HepG2 (cell line): ENCODE measurements around the gene ZBTB26. TPM values are rescaled to one million over a fixed set of nuclear protein-coding genes. Genes with fewer than 3 reads are reported as not detected.

Source experiments
- ATF1 ChIP-seq: IDR thresholded peaks from 2 replicates; pipeline ENCODE4 v1.6.1; 2016; ENCODE audit warnings: mild to moderate bottlenecking, control low read depth
- HINFP ChIP-seq: sonication (generic); formaldehyde crosslinking; IDR thresholded peaks from 2 replicates; pipeline ENCODE4 v1.4.0; 2020; ENCODE audit warnings: low read depth, mild to moderate bottlenecking, missing genetic modification reagents
- ISX ChIP-seq: sonication (generic); formaldehyde crosslinking; conservative IDR thresholded peaks from 2 replicates; pipeline ENCODE4 v1.5.0; 2020; ENCODE audit warnings: missing genetic modification reagents
- MED1 ChIP-seq: sonication (generic); formaldehyde crosslinking; IDR thresholded peaks from 2 replicates; pipeline ENCODE4 v1.4.0; 2020; ENCODE audit warnings: missing genetic modification reagents
- POGZ ChIP-seq: sonication (generic); formaldehyde crosslinking; IDR thresholded peaks from 2 replicates; pipeline ENCODE4 v1.4.0; 2020; ENCODE audit warnings: mild to moderate bottlenecking, missing genetic modification reagents
- RNF219 ChIP-seq: sonication (generic); formaldehyde crosslinking; IDR thresholded peaks from 2 replicates; pipeline ENCODE4 v1.5.0; 2020; ENCODE audit warnings: mild to moderate bottlenecking, missing genetic modification reagents
- SIN3A ChIP-seq: IDR thresholded peaks from 2 replicates; pipeline ENCODE4 v1.6.1; 2011; ENCODE audit warnings: low read depth, mild to moderate bottlenecking, control low read depth, low read length, borderline replicate concordance
- SRSF9 ChIP-seq: fragments of 200-400 bp; formaldehyde crosslinking; IDR thresholded peaks from 2 replicates; pipeline ENCODE4 v1.6.1; 2018; ENCODE audit warnings: borderline replicate concordance, mild to moderate bottlenecking, low read depth, low read length; ENCODE audit not compliant: insufficient read depth, poor library complexity, severe bottlenecking
- ZBTB20 ChIP-seq: sonication (generic); formaldehyde crosslinking; IDR thresholded peaks from 2 replicates; pipeline ENCODE4 v1.8.1; 2023; ENCODE audit warnings: missing genetic modification reagents, low read depth, mild to moderate bottlenecking, borderline replicate concordance
- ZBTB4 ChIP-seq: sonication (generic); formaldehyde crosslinking; IDR thresholded peaks from 2 replicates; pipeline ENCODE4 v1.4.0; 2020; ENCODE audit warnings: missing genetic modification reagents, mild to moderate bottlenecking, borderline replicate concordance
- ZC3H4 ChIP-seq: sonication (generic); formaldehyde crosslinking; IDR thresholded peaks from 2 replicates; pipeline ENCODE4 v1.4.0; 2020; ENCODE audit warnings: missing genetic modification reagents, borderline replicate concordance
- ZFP1 ChIP-seq: IDR thresholded peaks from 2 replicates; pipeline ENCODE4 v1.6.1; 2016
- ZFP37 ChIP-seq: sonication (generic); formaldehyde crosslinking; IDR thresholded peaks from 2 replicates; pipeline ENCODE4 v1.4.0; 2020; ENCODE audit warnings: missing genetic modification reagents, borderline replicate concordance
- ZKSCAN5 ChIP-seq: sonication (generic); formaldehyde crosslinking; IDR thresholded peaks from 2 replicates; pipeline ENCODE4 v1.5.1; 2020; ENCODE audit warnings: mild to moderate bottlenecking, missing genetic modification reagents
- ZNF230 ChIP-seq: sonication (generic); formaldehyde crosslinking; IDR thresholded peaks from 2 replicates; pipeline ENCODE4 v1.4.0; 2020; ENCODE audit warnings: mild to moderate bottlenecking, missing genetic modification reagents
- ZNF253 ChIP-seq: sonication (generic); formaldehyde crosslinking; IDR thresholded peaks from 2 replicates; pipeline ENCODE4 v1.8.0; 2022; ENCODE audit warnings: mild to moderate bottlenecking, missing genetic modification reagents, borderline replicate concordance
- ZNF414 ChIP-seq: sonication (generic); formaldehyde crosslinking; IDR thresholded peaks from 2 replicates; pipeline ENCODE4 v1.5.0; 2020; ENCODE audit warnings: missing genetic modification reagents
- ZNF431 ChIP-seq: sonication (generic); formaldehyde crosslinking; IDR thresholded peaks from 2 replicates; pipeline ENCODE4 v1.9.0; 2022; ENCODE audit warnings: missing genetic modification reagents, low read depth, mild to moderate bottlenecking, borderline replicate concordance
- ZNF563 ChIP-seq: sonication (generic); formaldehyde crosslinking; IDR thresholded peaks from 2 replicates; pipeline ENCODE4 v1.8.0; 2022; ENCODE audit warnings: mild to moderate bottlenecking, moderate library complexity, missing genetic modification reagents
- ZNF577 ChIP-seq: sonication (generic); formaldehyde crosslinking; IDR thresholded peaks from 2 replicates; pipeline ENCODE4 v1.4.0; 2020; ENCODE audit warnings: mild to moderate bottlenecking, low read depth, missing genetic modification reagents, borderline replicate concordance
- ZNF7 ChIP-seq: IDR thresholded peaks from 2 replicates; pipeline ENCODE4 v1.6.1; 2016; ENCODE audit warnings: missing biosample characterization, missing genetic modification reagents
- polyA plus RNA-seq, 8 experiments: library from polyadenylated mRNA; depleted of rRNA in 3 of 8; stranded (reverse) in 7 of 8; unstranded in 1 of 8; fragments of >200 nt; fragmentation: Illumina TruSeq in 4 of 8; extraction: Trizol in 4 of 8; gene quantifications; 2 replicates each; pipeline versions ENCODE4 v1.2.1 to v1.2.3, GENCODE V29; 2011 to 2016; ENCODE audit warnings: low read depth in 4 of 8, missing spikeins in 1 of 8, mixed read lengths in 1 of 8; ENCODE audit not compliant: insufficient read depth in 1 of 8
- total RNA-seq, 5 experiments: library from RNA; depleted of rRNA; stranded (reverse); fragments of >200 nt; fragmentation: Illumina TruSeq; extraction: Trizol; gene quantifications; 2 replicates each; pipeline ENCODE4 v1.2.3, GENCODE V29; 2016; ENCODE audit warnings: low read depth in 1 of 5

Gene ZBTB26
- total and polyA plus RNA-seq, 2 of the 13 experiments (the other 11 are each of a cell fraction or from before 2014, with no cell fraction given): 4.5 to 8.6 TPM

- TF ChIP-seq ZBTB4 (no peak), ZFP1 (CRISPR knock-in tag) (no peak), ZNF577 (CRISPR knock-in tag) (no peak), ZKSCAN5 (CRISPR knock-in tag) (no peak), ZFP37 (CRISPR knock-in tag) (no peak), POGZ (peak; percentile 75), ZNF431 (no peak), RNF219 (CRISPR knock-in tag) (no peak), ZBTB20 (CRISPR knock-in tag) (no peak), ISX (CRISPR knock-in tag) (0 out of 2 replicates have a peak, but pooled peaks have one; percentile 3), ATF1 (peak; percentile 44; the same call in 1 of the 2 replicates), ZNF230 (CRISPR knock-in tag) (peak; percentile 51; the same call in 1 of the 2 replicates), ZNF414 (peak; percentile 78; the same call in 1 of the 2 replicates), SIN3A (peak; percentile 86), HINFP (peak; percentile 63), MED1 (CRISPR knock-in tag) (peak; percentile 60; the same call in 1 of the 2 replicates), ZNF7 (CRISPR knock-in tag) (no peak), ZNF563 (0 out of 2 replicates have a peak, but pooled peaks have one; percentile 70), ZC3H4 (CRISPR knock-in tag) (no peak), SRSF9 (no peak), ZNF253 (CRISPR knock-in tag) (no peak)
These were observed at the start of gene ZBTB26 (continued) for GRCh38 chr9:122931226-122932121.
